Measurements from ENCODE around the gene B4GALT1.

- TF ChIP-seq POLR2AphosphoS5 (IDR thresholded peaks at IDR 0.05; ENCODE audit: low read depth, low read length) (no peak), REST (IDR thresholded peaks at IDR 0.05; ENCODE audit: insufficient read depth in 1 of 2, low read depth in 2 of 2, low read length in 2 of 2) (no peak), TAF1 (IDR thresholded peaks at IDR 0.05; ENCODE audit: borderline replicate concordance, insufficient read depth, low read length) (no peak)
These were observed 65.8 kb downstream of the B4GALT1 start for GRCh38 chr9:33101104-33101951.

Measured in PFSK-1 (cell line).